Activated T-cell treated with anti-CD3 and anti-CD28 coated beads, Interleukin-2, amount 50 U/mL, for 24 hours (primary cell): ENCODE measurements around the gene FRS2.

Source experiments
- DNase-seq: peaks from one replicate; pipeline ENCODE4 v3.0.0-alpha.2; 2020
- H3K27ac Mint-ChIP-seq: 2 replicates; pipeline ENCODE4 v1.8.0; 2020; ENCODE audit warnings: mild to moderate bottlenecking, mixed read lengths
- H3K27me3 Mint-ChIP-seq: 2 replicates; pipeline ENCODE4 v1.8.0; 2020; ENCODE audit warnings: mixed read lengths
- H3K36me3 Mint-ChIP-seq: 2 replicates; pipeline ENCODE4 v1.8.0; 2020; ENCODE audit warnings: low read depth, mixed read lengths
- H3K4me1 Mint-ChIP-seq: 2 replicates; pipeline ENCODE4 v1.8.0; 2020; ENCODE audit warnings: low read depth, mixed read lengths
- H3K4me3 Mint-ChIP-seq: 2 replicates; pipeline ENCODE4 v1.8.0; 2020; ENCODE audit warnings: mild to moderate bottlenecking, moderate library complexity, mixed read lengths
- H3K9me3 Mint-ChIP-seq: 2 replicates; pipeline ENCODE4 v1.8.0; 2020; ENCODE audit warnings: mixed read lengths

Gene FRS2

DNA sequence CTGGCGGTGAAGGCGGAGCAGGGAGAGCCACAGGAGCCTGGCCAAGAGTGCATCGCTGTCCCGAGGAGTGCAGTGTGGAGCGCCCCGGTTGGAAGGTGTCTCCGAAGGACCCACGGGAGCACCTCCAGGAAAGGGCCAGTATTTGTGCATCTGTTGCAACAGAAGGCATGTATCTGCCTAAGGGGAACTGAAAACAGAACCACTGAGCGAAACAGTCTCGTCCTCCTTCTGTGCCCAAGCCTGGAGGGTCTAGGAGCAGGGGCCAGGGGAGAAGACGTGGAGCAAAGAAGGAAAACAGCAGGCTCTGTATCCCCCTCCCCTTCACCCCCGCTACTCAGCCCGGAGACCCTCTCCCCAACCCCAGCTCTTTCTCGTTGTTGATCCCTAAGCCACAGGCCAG, 145.8 kb downstream of the FRS2 start:
- H3K4me3 Mint-ChIP-seq = no peak overlapping the region
- H3K27ac Mint-ChIP-seq = no peak overlapping the region
- DNase-seq = no peak
- no peaks in the 10 kb centered on the region for H3K36me3 Mint-ChIP-seq
- H3K9me3 Mint-ChIP-seq = no peaks in the 10 kb centered on the region
- H3K27me3 Mint-ChIP-seq = peaks cover 19% of the 10 kb centered on the region
- H3K4me1 Mint-ChIP-seq = no peaks in the 10 kb centered on the region

DNA sequence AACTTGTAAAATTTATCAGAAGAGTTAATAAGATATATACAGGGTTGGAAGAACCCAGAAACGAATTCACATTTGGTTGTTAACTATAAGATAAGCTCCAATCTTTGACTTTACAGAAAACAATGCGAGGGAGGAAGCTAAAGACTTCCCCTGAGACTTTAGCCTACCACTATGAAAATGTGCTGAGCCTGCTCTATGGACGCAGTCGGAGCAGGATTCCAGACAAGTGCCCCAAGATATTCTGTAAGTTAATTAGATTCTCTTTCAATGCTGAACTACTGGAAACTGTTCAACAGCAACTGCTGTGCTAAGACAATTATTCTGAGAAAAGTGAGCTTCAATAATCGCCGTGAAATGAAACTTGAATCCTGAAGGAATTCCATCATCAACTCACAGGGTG, 148.9 kb downstream of the FRS2 start:
- peaks cover 21% of the 10 kb centered on the region for H3K27me3 Mint-ChIP-seq
- no peak overlapping the region for H3K27ac Mint-ChIP-seq
- no peaks in the 10 kb centered on the region for H3K4me1 Mint-ChIP-seq
- no peak for DNase-seq
- H3K36me3 Mint-ChIP-seq = no peaks in the 10 kb centered on the region
- no peak overlapping the region for H3K4me3 Mint-ChIP-seq
- H3K9me3 Mint-ChIP-seq = no peaks in the 10 kb centered on the region

DNA sequence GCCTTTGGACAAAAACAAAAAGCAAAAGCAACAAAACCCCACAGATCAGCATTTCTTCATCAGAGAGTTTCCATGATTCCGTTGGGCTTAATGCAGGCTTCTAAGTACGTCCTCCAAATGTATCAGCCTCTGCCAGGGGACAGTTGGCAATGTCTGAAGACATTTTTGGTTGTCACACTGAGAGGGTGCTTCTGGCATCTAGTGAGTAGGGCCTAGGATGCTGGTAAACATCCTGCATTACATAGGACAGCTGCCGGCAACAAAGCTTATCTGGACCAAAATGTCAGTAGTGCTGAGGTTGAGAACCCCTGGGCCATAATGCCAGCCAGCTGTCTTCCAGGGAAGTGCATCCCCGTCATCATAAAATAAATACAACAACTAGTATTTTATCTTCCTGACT, 149.9 kb downstream of the FRS2 start:
- H3K27ac Mint-ChIP-seq = no peak overlapping the region
- no peak for DNase-seq
- no peaks in the 10 kb centered on the region for H3K36me3 Mint-ChIP-seq
- no peaks in the 10 kb centered on the region for H3K9me3 Mint-ChIP-seq
- H3K27me3 Mint-ChIP-seq = peaks cover 21% of the 10 kb centered on the region
- H3K4me3 Mint-ChIP-seq = no peak overlapping the region
- no peaks in the 10 kb centered on the region for H3K4me1 Mint-ChIP-seq

DNA sequence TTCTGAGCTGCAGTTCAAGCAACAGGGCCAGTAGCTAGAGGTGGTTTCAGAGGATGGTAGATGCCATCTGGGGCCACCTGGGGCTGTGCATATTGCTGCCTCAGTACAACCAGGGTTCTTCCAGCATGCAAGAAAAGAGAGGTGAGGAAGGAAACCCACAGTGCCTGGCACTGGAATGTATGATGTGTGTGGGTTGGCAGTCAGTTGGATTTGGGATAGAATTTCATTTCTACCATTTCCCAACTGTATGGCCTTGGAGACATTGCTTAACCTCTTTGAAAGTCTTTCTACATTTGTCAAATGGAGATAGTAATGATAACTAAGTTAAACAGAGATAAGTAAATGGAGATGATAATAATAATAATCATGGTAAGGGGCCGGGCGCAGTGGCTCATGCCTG, 150.7 kb downstream of the FRS2 start:
- H3K9me3 Mint-ChIP-seq = no peaks in the 10 kb centered on the region
- H3K27me3 Mint-ChIP-seq = peaks cover 16% of the 10 kb centered on the region
- H3K4me1 Mint-ChIP-seq = no peaks in the 10 kb centered on the region
- no peak overlapping the region for H3K27ac Mint-ChIP-seq
- DNase-seq = no peak
- H3K36me3 Mint-ChIP-seq = no peaks in the 10 kb centered on the region
- no peak overlapping the region for H3K4me3 Mint-ChIP-seq

DNA sequence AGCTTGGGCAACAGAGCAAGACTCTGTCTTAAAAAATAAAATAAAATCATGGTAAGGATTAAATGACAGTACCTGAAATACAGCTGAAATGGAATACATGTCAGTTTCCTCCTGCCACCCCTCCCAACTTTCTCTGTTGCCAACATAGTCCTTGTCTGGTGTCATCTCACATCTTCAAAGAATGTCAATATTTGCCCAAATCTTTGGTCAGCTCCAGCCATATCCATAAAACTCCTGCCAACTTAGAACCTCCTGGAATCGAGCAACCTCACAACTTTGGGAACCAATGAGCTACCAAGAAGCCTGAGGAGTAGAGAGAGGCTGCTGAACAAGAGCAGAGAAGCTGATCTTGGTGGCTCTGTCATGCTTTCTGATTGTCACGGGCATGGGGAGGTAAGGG, 151.4 kb downstream of the FRS2 start:
- H3K9me3 Mint-ChIP-seq = no peaks in the 10 kb centered on the region
- no peak for DNase-seq
- no peak overlapping the region for H3K4me3 Mint-ChIP-seq
- peaks cover 16% of the 10 kb centered on the region for H3K27me3 Mint-ChIP-seq
- H3K27ac Mint-ChIP-seq = no peak overlapping the region
- H3K4me1 Mint-ChIP-seq = no peaks in the 10 kb centered on the region
- no peaks in the 10 kb centered on the region for H3K36me3 Mint-ChIP-seq

DNA sequence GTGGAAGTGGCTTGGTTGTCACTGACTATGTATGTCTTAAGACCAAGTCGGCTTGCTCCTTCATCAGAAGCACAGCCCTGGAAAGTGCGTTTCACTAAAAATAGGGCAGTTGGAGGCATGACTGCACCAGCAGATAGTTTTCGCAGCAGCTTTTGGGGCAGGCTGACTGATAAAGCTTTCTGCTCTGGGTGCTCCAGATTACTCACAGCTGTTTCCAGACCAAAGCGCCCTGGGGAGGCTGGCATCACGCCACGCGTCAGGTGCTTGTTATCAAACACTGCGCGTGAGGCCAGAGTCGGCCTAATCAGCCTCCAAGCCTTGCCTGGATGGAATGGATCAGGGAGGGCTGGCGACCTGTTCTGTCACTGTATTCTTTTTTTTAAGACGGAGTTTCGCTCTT, 153.8 kb downstream of the FRS2 start:
- DNase-seq = no peak
- Mint-ChIP-seq H3K4me3 (no peak overlapping the region), H3K27ac (no peak overlapping the region), H3K9me3 (no peaks in the 10 kb centered on the region), H3K36me3 (no peaks in the 10 kb centered on the region), H3K4me1 (no peaks in the 10 kb centered on the region), H3K27me3 (peaks cover 5% of the 10 kb centered on the region)

DNA sequence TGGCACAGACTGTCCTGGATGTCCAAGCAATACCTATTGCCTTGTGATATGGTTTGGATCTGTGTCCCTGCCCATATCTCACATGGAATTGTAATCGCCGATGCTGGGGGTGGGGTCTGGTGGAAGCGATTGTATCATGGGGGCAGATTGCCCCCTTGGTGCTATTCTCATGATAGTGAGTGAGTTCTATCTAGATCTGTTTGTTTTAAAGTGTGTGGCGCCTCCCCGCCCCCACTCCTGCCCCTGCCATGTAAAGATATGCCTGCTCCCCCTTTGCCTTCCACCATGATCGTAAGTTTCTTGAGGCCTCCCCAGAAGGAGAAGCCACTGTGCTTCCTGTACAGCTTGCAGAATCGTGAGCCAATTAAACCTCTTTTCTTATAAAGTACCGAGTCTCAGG, 157.3 kb downstream of the FRS2 start:
- Mint-ChIP-seq H3K4me1 (no peaks in the 10 kb centered on the region), H3K27ac (no peak overlapping the region), H3K4me3 (no peak overlapping the region), H3K27me3 (no peaks in the 10 kb centered on the region), H3K36me3 (no peaks in the 10 kb centered on the region), H3K9me3 (no peaks in the 10 kb centered on the region)
- DNase-seq = no peak
